SK-N-SH (cell line): ENCODE results near the gene FAM149B1.

Experiments used
- CHD2 ChIP-seq: fragments of 150-350 bp; IDR thresholded peaks from 2 replicates; pipeline ENCODE4 v1.6.1; 2018; ENCODE audit warnings: low read length; ENCODE audit not compliant: partially characterized antibody
- CTCF ChIP-seq: fragments of 200-600 bp; sonication (generic); IDR thresholded peaks from 2 replicates; pipeline ENCODE4 v1.6.1; 2017; ENCODE audit warnings: antibody characterized with exemption, mild to moderate bottlenecking, moderate library complexity
- ELF1 ChIP-seq: IDR thresholded peaks from 2 replicates; pipeline ENCODE4 v1.4.0; 2012
- FOXM1 ChIP-seq: IDR thresholded peaks from 2 replicates; pipeline ENCODE4 v1.4.0; 2012; ENCODE audit warnings: low read depth, mild to moderate bottlenecking
- JUND ChIP-seq: IDR thresholded peaks from 2 replicates; pipeline ENCODE4 v1.4.0; 2012
- POLR2AphosphoS5 ChIP-seq: IDR thresholded peaks from 2 replicates; pipeline ENCODE4 v1.6.1; 2012; ENCODE audit warnings: low read depth, low read length
- USF1 ChIP-seq: IDR thresholded peaks from 2 replicates; pipeline ENCODE4 v1.4.0; 2012; ENCODE audit warnings: low read depth, borderline replicate concordance

GRCh38 chr10:73247509-73248258 is 79.8 kb downstream of the FAM149B1 start:
- TF ChIP-seq FOXM1 (no peak), POLR2AphosphoS5 (no peak), USF1 (no peak), CHD2 (no peak), JUND (no peak; the same call in 1 of the 2 replicates), ELF1 (no peak), CTCF (no peak)
